HG03108 (cell line): ENCODE results near the gene UBR7.
A peak's percentile ranks its signal among the peaks of the same experiment; 100 is the strongest.
"Not testable (repeated sequence)": the region's sequence is repeated elsewhere in the genome, so short reads cannot be mapped to it uniquely, and the experiment has no call there.

Experiments
- ATAC-seq: cut with Tn5 transposase; IDR thresholded peaks from one replicate; pipeline ENCODE4 v1.9.1; 2021; ENCODE audit warnings: moderate library complexity; ENCODE audit not compliant: unreplicated experiment

Gene UBR7, protein sequence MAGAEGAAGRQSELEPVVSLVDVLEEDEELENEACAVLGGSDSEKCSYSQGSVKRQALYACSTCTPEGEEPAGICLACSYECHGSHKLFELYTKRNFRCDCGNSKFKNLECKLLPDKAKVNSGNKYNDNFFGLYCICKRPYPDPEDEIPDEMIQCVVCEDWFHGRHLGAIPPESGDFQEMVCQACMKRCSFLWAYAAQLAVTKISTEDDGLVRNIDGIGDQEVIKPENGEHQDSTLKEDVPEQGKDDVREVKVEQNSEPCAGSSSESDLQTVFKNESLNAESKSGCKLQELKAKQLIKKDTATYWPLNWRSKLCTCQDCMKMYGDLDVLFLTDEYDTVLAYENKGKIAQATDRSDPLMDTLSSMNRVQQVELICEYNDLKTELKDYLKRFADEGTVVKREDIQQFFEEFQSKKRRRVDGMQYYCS

DNA sequence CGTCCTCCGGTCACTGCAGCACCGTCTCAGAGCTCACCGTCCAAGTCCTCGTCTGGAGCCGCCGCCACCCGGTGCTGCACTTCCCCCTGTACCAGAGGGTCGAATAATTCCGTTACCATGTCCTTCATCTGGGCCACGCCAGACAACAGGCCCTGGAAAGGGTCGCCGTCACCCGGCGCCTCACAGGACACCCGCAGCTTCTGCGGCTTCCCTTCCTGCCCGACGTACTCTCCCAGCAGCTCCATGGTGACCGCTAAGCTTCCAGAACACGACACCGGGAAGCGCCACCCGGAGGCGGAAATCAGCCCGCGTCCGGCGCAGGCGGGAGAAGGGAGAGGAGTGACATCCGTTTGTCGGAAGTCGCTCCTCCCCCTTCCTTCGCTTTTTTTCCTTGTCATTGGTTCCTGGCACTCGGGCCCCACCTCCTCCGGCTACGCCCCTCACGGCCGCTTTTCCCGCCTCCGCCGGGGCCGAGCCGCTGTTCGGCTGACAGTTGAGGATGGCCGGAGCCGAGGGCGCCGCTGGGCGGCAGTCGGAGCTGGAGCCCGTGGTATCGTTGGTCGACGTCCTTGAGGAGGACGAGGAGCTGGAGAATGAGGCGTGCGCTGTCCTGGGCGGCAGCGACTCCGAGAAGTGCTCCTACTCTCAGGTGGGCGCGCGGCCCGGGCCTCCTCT, at the start of gene UBR7, which contains the start of gene GON7:
UBR7 (plus strand) TSS at position 464 of the 675 bp plus-strand sequence; CDS start at position 500, 36 bp downstream.
GON7 (minus strand) TSS at position 273 of the 675 bp plus-strand sequence; CDS start at position 245, 28 bp downstream.
- ATAC-seq, result peak; percentile 77

DNA sequence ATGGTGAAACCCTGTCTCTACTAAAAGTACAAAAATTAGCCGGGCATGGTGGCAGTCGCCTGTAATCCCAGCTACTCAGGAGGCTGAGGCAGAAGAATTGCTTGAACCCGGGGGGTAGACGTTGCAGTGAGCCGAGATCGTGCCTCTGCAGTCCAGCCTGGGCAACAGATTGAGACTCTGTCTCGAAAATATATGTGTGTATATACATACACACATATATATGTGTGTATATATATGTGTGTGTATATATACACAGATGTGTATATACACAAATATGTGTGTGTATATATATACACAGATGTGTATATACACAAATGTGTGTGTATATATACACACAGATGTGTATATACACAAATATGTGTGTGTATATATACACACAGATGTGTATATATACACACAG, 48.7 kb upstream of the UBR7 start:
- ATAC-seq, result not testable (repeated sequence)

DNA sequence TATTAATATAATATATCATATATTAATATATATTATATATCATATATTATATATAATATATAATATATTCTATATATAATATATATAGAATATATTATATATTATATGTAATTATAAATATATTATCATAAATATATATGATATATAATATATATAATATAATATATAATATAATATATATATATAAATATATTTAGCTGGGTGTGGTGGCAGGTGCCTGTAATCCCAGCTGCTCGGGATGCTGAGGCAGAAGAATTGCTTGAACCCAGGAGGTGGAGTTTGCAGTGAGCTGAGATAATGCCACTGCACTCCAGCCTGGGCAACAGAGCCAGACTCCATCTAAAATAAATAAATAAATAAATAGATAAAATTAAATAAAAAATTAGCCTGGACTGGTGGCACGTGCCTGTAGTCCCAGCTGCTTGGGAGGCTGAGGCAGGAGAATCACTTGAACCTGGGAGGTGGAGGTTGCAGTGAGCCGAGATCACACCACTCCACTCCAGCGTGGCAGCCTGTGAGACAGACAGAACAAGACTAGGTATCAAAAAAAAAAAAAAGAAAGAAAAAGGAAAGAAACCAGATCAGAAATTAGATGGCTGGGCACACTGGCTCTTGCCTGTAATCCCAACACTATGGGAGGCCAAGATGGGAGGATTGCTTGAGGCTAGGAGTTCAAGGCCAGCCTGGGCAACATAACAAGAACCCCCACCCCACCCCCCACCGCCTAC, 47.3 kb upstream of the UBR7 start:
- not testable (repeated sequence) for ATAC-seq

DNA sequence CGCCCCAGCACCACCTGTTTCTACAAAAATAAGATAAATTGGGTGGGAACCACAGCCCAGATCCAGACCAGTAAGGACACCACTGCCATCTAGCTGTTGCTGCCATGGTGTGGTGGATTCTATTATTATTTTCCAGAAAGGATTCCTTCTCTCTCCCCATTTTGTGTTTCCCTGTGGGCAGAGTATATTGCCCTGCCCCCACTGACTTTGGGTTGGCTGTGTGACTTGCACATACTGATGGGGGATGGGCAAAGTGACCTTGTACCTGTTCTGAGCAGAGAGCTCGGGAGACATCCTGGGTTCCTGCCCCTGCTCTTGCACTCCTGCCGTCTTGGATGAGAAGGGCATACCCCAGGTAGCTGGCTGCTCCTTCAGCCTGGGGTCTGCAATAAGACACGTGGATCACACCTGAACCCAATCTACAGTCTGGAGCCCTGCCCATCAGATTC, 46.7 kb upstream of the UBR7 start:
- no peak for ATAC-seq

DNA sequence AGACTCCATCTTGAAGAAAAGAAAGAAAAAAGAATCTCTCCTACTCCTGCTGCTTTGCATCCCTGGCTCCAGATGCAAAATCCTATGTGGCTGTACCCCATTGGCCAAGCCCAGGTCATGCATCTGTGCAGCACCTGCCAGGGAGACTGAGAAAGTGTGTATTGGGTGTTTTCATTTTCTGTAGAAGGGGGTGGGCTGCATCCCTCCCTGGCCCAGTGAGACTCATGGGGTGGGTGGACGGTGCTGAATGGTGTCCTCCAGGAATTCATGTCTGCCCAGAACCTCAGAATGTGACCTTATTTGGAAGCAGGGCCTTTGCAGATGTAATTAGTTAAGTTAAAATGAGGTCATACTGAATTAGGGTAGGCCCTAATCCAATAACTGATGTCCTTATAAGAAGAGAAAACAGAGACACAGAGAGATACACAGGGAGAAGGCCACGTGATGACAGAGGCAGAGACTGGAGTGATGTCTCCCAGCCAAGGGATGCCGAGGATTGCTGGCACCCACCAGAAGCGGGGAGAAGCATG, 45.6 kb upstream of the UBR7 start:
- ATAC-seq, result no peak

DNA sequence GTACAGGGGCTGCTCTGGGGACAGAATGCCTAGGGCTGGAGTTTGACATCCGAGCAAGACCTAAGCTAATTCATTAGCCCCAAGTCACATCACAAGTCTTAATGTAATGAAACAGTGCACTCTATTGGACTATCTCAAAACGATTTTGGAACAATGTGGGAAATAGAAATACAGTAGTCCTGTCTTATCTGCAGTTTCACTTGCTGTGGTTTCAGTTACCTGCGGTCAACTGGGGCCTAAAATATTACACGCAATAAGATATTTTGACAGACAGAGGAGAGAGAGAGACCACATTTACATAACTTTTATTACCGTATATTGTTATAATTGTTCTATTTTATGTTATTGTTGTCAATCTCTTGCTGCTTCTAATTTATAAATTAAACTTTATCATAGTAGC, 43.5 kb upstream of the UBR7 start:
- no peak for ATAC-seq

DNA sequence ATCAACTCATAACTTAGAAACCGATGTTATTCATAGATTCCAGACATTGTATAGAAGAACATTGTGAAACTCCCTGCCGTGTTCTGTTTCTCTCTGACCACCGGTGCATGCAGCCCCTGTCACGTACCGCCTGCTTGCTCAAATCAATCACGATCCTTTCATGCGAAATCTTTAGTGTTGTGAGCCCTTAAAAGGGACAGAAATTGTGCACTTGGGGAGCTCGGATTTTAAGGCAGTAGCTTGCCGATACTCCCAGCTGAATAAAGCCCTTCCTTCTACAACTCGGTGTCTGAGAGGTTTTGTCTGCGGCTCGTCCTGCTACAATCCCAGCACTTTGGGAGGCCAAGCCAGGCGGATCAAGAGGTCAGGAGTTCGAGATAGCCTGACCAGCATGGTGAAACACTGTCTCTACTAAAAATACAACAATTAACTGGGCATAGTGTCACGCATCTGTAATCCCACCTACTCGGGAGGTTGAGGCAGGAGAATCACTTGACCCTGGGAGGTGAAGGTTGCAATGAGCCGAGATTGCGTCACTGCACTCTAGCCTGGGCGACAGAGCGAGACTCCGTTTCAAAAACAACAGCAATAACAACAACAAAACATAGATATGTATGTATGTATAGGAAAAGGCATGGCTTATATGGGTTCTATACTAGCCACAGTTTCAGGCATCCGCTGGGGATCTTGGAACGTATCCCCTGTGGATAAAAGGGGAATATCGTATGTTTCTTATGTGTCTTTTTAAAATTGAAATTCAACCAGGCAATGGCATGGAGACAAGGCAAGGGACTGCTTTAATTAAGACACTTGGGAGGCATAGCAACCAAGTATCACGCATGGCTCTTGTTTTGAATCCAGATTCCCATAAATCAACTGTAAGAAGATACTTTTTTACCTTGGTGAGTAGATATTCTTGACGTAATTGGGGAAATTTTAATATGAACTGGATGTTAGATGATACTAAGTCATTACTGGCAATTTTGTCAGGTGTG, 41.5 kb upstream of the UBR7 start:
- ATAC-seq, result not testable (repeated sequence)

DNA sequence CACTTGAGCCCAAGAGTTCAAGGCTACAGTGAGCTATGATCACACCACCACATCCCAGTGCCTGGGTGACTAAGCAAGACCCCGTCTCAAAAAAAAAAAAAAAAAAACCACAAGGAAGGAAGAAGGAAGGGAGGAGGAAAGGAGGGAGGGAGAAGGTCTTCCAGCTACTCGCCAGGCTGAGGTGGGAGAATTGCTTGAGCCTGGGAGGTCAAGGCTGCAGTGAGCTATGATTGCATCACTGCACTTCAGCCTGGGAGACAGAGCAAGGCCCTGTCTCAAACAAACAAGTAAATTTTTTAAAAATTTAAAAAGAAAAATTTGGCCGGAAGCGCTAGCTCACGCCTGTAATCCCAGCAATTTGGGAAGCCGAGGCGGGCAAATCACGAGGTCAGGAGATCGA, 38.4 kb upstream of the UBR7 start:
- not testable (repeated sequence) for ATAC-seq

DNA sequence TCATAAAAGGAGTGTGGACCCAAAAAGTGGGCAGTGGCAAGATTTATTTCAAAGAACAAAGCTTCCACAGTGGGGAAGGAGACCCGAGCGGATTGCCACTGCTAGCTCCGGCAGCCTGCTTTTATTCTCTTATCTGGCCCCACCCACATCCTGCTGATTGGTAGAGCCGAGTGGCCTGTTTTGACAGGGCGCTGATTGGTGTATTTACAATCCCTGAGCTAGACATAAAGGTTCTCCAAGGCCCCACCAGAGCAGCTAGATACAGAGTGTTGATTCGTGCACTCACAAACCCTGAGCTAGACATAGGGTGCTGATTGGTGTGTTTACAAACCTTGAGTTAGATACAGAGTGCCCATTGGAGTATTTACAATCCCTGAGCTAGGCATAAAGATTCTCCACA, 37.4 kb upstream of the UBR7 start:
- ATAC-seq, result not testable (repeated sequence)

DNA sequence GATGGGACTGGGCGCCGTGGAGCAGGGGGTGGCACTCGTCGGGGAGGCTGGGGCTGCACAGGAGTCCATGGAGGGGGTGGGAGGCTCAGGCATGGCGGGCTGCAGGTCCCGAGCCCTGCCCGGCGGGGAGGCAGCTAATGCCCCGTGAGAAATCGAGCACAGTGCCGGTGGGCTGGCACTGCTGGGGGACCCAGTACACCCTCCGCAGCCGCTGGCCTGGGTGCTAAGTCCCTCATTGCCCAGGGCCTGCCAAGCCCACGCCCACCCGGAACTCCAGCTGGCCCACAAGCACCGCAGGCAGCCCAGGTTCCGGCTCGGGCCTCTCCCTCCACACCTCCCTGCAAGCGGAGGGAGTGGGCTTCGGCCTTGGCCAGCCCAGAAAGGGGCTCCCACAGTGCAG, 36.9 kb upstream of the UBR7 start:
- not testable (repeated sequence) for ATAC-seq

DNA sequence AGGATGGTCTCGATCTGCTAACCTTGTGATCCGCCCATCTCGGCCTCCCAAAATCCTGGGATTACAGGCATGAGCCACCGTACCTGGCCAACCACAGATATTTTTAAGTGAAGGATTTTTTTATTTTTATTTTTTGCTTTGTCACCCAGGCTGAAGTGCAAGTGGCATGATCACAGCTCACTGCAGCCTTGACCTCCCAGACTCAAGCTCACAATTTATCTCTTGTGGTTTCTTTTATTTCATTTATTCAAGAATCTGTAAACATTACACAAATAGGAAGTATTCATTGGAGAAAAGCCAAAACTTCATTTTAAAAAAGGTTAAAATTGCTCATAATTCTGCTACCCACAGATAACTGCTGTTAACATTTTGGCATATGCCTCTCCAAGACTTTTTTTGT, 35.7 kb upstream of the UBR7 start:
- ATAC-seq, result no peak

DNA sequence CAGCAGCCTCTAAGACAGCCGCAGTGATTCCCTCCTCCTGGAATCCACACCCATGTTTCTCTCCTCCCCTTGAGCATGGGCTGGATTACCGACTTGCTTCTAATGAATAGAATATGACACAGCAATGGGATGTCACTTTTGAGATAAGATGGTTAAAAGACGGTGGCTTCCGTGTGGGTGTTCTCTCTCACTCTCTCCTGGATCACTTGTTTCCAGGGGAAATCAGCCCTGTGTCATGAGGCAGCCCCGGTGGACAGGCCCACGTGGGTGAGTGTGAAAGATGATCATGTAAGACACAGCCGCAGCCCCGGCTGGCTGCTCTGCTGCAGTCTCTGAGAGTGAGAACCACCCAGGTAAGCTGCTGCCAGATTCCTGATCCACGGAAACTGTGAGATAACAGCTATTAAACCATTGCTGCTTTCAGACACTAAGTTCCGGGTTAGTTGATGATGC, 33.1 kb upstream of the UBR7 start:
- ATAC-seq, result no peak

DNA sequence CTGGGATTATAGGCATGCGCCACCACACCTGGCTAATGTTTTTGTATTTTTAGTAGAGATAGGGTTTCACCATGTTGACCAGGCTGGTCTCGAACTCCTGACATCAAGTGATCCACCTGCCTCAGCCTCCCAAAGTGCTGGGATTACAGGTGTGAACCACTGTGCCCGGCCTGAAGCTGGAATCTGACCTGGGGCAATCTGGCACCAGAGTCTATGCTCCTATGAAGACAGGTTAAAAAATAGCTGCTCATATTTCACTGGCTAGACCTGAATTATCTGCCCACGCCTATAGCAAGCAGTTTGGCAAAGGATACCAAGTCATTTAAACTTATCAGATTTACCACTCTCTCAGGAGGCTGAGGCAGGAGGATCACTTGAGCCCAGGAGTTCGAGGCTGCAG, 32.3 kb upstream of the UBR7 start:
- ATAC-seq, result not testable (repeated sequence)

DNA sequence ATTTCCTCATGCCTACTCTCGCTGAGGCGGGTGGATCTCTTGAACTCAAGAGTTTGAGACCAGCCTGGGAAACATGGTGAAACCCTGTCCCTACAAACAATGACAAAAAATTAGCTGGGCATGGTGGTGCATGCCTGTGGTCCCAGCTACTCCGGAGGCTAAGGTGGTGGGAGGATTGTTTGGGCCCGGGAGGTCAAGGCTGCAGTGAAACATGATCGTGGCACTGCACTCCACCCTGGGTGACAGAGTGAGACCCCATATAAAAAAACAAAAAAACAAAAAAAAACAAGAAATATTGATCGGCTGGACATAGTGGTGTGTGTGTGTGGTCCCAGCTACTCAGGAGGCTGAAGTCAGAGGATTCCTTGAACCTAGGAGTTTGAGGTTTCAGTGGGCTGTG, 31.6 kb upstream of the UBR7 start:
- ATAC-seq, result no peak

DNA sequence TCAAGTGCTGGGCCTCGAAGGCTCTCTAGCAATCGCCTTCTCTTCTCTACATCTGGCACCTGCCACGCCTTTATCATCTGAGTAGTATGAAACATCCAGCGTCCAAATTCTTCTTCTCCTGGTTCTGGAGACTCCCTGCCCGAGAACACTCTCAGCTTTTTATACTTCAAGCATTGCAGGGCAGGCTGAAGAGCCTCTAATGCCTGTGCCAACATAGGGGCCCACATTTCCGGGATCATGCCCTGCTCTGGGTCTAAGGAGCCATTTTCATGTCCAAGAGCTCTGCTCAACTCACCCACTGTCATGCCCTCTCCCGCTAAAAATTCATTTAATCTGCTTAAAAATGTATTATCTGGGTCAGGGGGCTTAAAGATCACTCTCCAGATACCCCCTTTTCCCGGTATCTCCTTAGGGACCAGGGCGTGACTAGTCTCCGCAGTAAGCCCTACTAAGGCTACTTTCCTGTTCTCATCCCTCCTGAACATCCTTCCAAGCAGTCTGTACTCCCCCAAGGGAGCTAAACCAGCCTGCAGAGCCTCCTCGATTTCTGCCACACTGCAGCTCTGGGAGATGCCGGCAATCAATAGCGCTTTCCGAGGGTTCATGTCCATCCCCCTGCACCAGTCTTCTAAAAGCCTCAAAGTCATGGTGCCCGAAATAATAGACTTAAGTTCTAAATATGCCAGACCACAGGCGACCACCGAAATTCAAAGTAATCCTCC, 23.3 kb upstream of the UBR7 start:
- no peak for ATAC-seq

DNA sequence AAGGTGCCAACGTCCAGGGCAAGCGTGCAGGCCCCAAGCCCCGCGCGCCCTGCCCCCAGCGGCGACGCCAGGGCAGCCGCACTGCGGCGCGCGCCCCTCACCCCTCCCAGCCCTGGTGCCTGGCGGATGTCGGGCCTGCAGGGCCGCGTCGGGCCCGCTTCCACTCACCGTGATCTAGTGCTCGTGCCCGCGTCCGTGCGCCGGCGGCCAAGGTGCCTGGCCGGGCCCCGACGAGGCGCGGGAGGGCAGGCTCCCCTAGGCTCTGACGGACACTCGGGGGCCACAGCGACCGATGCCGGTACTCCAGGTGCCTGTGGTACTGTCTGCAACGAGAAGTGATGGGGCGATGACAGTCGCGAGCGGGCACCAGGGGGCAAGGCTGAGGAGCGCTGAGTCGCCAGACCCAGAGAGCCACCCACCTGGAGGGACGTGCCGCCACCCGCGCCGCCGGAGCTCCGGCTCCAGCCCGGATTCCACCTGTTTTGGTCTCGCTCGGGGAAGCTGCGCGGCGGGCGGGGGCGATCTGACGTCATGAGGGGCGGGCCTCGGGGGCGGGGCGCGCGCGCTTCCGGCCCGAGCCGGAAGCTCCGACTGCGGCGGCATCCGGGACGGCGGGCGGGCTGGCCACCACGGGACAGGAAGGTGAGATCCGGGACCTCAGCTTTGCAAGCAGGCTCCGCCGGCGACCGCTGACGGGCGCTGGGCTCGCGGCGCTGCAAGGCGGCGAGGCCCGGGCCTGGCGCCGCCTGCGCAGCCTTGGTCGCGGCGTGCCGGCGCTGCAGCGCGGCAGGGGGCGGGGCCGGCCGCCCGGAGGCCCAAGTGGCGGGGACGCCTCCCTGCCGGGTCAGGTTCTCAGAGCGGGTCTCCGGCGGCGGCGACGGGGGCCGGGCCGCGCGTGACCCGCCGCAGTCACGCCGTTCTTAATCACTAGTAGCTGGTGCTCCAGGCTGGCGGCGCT, 22.4 kb upstream of the UBR7 start, which contains the start of the genes LYSET and MOAP1:
LYSET (plus strand) TSS at position 927 of the 958 bp plus-strand sequence. CDS start 89 bp downstream, outside the sequence.
MOAP1 (minus strand) TSS at position 507 of the 958 bp plus-strand sequence. CDS start 655 bp downstream, outside the sequence.
- peak; percentile 84 for ATAC-seq

DNA sequence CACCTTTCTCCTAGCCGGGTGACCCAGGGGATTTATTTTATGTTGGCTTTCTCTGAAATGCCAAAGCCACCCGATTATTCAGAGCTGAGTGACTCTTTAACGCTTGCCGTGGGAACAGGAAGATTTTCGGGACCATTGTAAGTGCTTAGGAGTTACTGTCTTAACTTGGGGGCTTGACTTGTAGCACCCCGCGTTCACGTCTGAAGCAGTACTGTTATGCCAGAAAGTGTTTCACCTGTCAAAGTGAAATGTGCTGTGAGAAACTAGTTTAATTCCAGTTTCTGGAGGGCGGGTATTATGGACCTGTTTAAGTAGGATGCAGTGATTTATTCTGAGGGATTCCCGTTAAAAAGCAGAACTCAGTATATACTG, 21.7 kb upstream of the UBR7 start:
- ATAC-seq, result no peak

DNA sequence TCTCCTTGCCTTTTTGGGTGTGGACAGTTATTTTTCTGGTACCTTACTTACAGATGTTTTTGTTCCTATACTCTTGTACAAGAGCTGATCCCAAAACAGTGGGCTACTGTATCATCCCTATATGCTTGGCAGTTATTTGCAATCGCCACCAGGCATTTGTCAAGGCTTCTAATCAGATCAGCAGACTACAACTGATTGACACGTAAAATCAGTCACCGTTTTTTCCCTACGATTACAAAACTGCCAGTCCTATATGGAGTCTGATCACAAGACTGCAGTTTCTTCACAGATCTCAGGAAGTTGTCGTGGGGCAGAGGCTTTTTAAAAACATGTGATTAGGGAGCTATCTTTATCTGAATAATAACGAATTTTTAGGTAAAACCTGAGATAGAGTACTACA, 20.6 kb upstream of the UBR7 start:
- no peak for ATAC-seq
